Measurements from ENCODE around the gene RNF223. TPM values are rescaled to one million over a fixed set of nuclear protein-coding genes. Genes with fewer than 3 reads are reported as not detected.

Gene RNF223
- total and polyA plus RNA-seq, 2 of the 8 experiments (the other 6 are each of a cell fraction or from before 2014, with no cell fraction given) = not detected

DNA sequence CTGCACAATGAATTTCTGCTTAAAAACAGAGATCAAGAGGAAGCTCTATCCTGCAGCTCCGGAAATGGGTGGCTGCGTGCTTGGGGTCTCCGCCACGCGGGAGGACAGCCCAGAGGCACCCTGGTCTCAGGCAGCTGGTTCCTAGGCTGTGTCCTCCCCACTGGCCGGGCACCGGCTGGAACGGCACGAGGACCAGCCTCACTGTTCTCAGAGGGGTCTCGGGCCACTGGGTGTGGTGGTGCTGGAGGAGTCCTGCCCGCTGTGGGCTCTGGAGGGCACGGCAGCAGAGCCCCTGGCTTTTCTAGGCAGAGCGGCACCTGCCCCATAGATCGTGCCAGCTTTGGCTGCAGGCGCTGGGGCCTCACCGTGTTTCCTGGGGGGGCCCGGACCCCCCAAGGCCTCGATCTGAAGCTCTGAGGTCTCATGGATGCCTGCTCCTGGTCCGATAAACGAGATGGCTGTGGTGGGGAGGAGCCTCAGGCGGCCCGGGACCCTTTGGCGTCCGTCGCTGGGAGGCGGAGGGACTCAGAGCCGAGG, 8.2 kb upstream of the RNF223 start:
- no peak overlapping the region for H3K14ac ChIP-seq (ENCODE audit: insufficient read length)
- H3K9me3 ChIP-seq (ENCODE audit: insufficient read depth in 2 of 2, low read depth in 1 of 2, low read length in 1 of 2) = no peaks in the 10 kb centered on the region
- H3K9ac ChIP-seq (replicated peaks in 1 of 4; ENCODE audit: extremely low read depth in 1 of 4, low read depth in 3 of 4, low read length in 3 of 4) = no peak overlapping the region
- DNase-seq (ENCODE audit: low read depth in 1 of 2, low spot score in 2 of 2) (no peak), FAIRE-seq (no peak)
- H3K4me2 ChIP-seq (ENCODE audit: insufficient read depth in 1 of 2, low read depth in 2 of 2, low read length in 2 of 2) = no peak overlapping the region
- H3K79me2 ChIP-seq (ENCODE audit: control insufficient read depth in 1 of 2, insufficient read depth in 2 of 2, low read length in 2 of 2) = no peaks in the 10 kb centered on the region
- H3K36me3 ChIP-seq (ENCODE audit: control insufficient read depth in 2 of 4, insufficient read depth in 4 of 4, low read length in 3 of 4) = no peaks in the 10 kb centered on the region
- POLR2A ChIA-PET (ENCODE audit: partially characterized antibody) = interaction anchor here (0.8 to 1.4 kb wide), 3 partner anchors 49 to 140 kb away, joined by 3 to 4 read pairs (median 4); no protein-coding TSS in a partner anchor
- no peaks in the 10 kb centered on the region for H3K79me1 ChIP-seq (ENCODE audit: low read depth, low read length)
- H4K8ac ChIP-seq (ENCODE audit: extremely low read depth, insufficient read depth, low read length) = no peak overlapping the region
- H3K27ac ChIP-seq (ENCODE audit: low read depth, low read length) = no peak overlapping the region
- no peak overlapping the region for H2AFZ ChIP-seq (ENCODE audit: low read length)
- 92% methylated on average over 27 of the region's 27 CpGs; no CpG with 5 or more reads in 1 of the 2 experiments for WGBS, 2 experiments (ENCODE audit: extremely low coverage in 1 of 2, insufficient coverage in 1 of 2, insufficient read length in 1 of 2, insufficient replicate concordance in 2 of 2, low coverage in 1 of 2, low lambda C conversion rate in 2 of 2, missing lambda C conversion rate in 1 of 2)
- H2AK5ac ChIP-seq (ENCODE audit: low read depth, low read length) = no peak overlapping the region
- no peak overlapping the region for H3K23ac ChIP-seq (ENCODE audit: insufficient read length)
- peaks cover 8% of the 10 kb centered on the region; the same call in 1 of the 2 replicates for H3K23me2 ChIP-seq (ENCODE audit: low read depth, low read length)
- H3K4ac ChIP-seq (replicated peaks; ENCODE audit: insufficient read length, low read depth, low read length) = no peak overlapping the region
- H4K5ac ChIP-seq (ENCODE audit: insufficient read length, low read depth, low read length) = no peak overlapping the region
- H2BK5ac ChIP-seq (ENCODE audit: low read depth, low read length) = no peak overlapping the region
- no peak overlapping the region for H3K4me3 ChIP-seq (ENCODE audit: extremely low read depth in 1 of 4, insufficient read depth in 2 of 4, low read depth in 3 of 4, low read length in 4 of 4)
- H3K27me3 ChIP-seq (replicated peaks in 1 of 4; ENCODE audit: control insufficient read depth in 3 of 4, extremely low read depth in 1 of 4, insufficient read depth in 3 of 4, low read length in 3 of 4) = peaks cover 0 to 5% (median 2%) of the 10 kb centered on the region in 4 experiments; a peak in 3 of 7 replicates
- peaks cover 0 to 3% of the 10 kb centered on the region in 2 experiments for H4K20me1 ChIP-seq (replicated peaks in 1 of 2; ENCODE audit: control insufficient read depth in 1 of 2, insufficient read depth in 2 of 2, low read length in 2 of 2)
- TF ChIP-seq BRCA1 (IDR thresholded peaks at IDR 0.05; ENCODE audit: low read depth, low read length) (no peak), SRF (IDR thresholded peaks at IDR 0.05; ENCODE audit: low read depth, low read length) (no peak), POU5F1 (IDR thresholded peaks at IDR 0.05; ENCODE audit: low read depth, low read length) (no peak), RNF2 (IDR thresholded peaks at IDR 0.05; ENCODE audit: borderline replicate concordance, low read depth, low read length, missing control alignments, poor library complexity, severe bottlenecking) (no peak), JUN (IDR thresholded peaks at IDR 0.05; ENCODE audit: low read depth, low read length) (no peak), BCL11A (IDR thresholded peaks at IDR 0.05; ENCODE audit: low read depth in 2 of 2, low read length in 2 of 2) (no peak), HDAC2 (IDR thresholded peaks at IDR 0.05; ENCODE audit: borderline replicate concordance in 1 of 2, low read depth in 2 of 2, low read length in 2 of 2) (no peak)
- TF ChIP-seq, protein P1, sequence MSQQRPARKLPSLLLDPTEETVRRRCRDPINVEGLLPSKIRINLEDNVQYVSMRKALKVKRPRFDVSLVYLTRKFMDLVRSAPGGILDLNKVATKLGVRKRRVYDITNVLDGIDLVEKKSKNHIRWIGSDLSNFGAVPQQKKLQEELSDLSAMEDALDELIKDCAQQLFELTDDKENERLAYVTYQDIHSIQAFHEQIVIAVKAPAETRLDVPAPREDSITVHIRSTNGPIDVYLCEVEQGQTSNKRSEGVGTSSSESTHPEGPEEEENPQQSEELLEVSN (IDR thresholded peaks at IDR 0.05) = no peak
- TF ChIP-seq, protein P2, sequence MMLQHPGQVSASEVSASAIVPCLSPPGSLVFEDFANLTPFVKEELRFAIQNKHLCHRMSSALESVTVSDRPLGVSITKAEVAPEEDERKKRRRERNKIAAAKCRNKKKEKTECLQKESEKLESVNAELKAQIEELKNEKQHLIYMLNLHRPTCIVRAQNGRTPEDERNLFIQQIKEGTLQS (IDR thresholded peaks at IDR 0.05; ENCODE audit: insufficient read depth, low read depth, low read length) = no peak
- H4K91ac ChIP-seq (replicated peaks; ENCODE audit: insufficient read length, low read length) = no peak overlapping the region
- no peak overlapping the region for H2BK20ac ChIP-seq (ENCODE audit: low read length)
- H3K56ac ChIP-seq (replicated peaks; ENCODE audit: insufficient read length, low read depth, low read length) = no peak overlapping the region
- peaks cover 0 to 8% (median 6%) of the 10 kb centered on the region in 4 experiments; a peak in 5 of 7 replicates for H3K4me1 ChIP-seq (replicated peaks in 1 of 4; ENCODE audit: control insufficient read depth in 3 of 4, insufficient read depth in 4 of 4, low read length in 3 of 4)
- CTCF ChIA-PET (ENCODE audit: partially characterized antibody) = interaction anchor here (1.0 to 1.4 kb wide), 2 partner anchors 98 to 210 kb away, joined by 3 to 4 read pairs; no protein-coding TSS in a partner anchor
- H2BK12ac ChIP-seq (ENCODE audit: low read depth, low read length) = no peak overlapping the region
- H2BK15ac ChIP-seq (ENCODE audit: low read length) = no peak overlapping the region
- H2BK120ac ChIP-seq (replicated peaks; ENCODE audit: low read depth, low read length) = no peak overlapping the region
- H3K18ac ChIP-seq (ENCODE audit: extremely low read depth, low read length) = no peak overlapping the region

All from H1 (cell line).